Ramos (cell line): ENCODE results near the gene RPL35A.

ENCODE experiments used
- in situ Hi-C: fragments of 300-500 bp; cut with MboI; formaldehyde crosslinking; loops from one replicate; pipeline ENCODE4 v1.14.3; 2022; ENCODE audit warnings: low sequenced_read_pairs; ENCODE audit not compliant: unreplicated experiment

The RPL35A gene

GRCh38 chr3:197994736-197995135 is 44.7 kb downstream of the RPL35A start:
- in situ Hi-C loops = no loop called here

GRCh38 chr3:197996855-197997254 is 46.9 kb downstream of the RPL35A start:
- in situ Hi-C loops = no loop called here

GRCh38 chr3:197997936-197998335 is 47.9 kb downstream of the RPL35A start:
- in situ Hi-C loops = no loop called here
